ENCODE measurements around the gene MYO3B.

Gene MYO3B

GRCh38 chr2:170596576-170596975, 418.6 kb downstream of the MYO3B start:
- no peak overlapping the region for H3K27ac ChIP-seq (ENCODE audit: low read length, poor library complexity, severe bottlenecking)
- no peak overlapping the region for H3K23ac ChIP-seq (ENCODE audit: low read length in 2 of 2)
- no peak overlapping the region for H4K91ac ChIP-seq (ENCODE audit: low read length)
- H2BK15ac ChIP-seq (ENCODE audit: low read depth, poor library complexity, severe bottlenecking): no peak overlapping the region
- no peaks in the 10 kb centered on the region for H3K9me3 ChIP-seq (ENCODE audit: control insufficient read depth, low read length)
- no peak overlapping the region for H2AK5ac ChIP-seq (ENCODE audit: low read length, severe bottlenecking)
- H3K36me3 ChIP-seq (ENCODE audit: control insufficient read depth in 1 of 2, insufficient read depth in 2 of 2, low read depth in 1 of 2, low read length in 2 of 2): no peaks in the 10 kb centered on the region
- DNase-seq: no peak
- no peak overlapping the region for H3K14ac ChIP-seq (ENCODE audit: low read length in 2 of 2)
- no peak overlapping the region for H2BK12ac ChIP-seq (ENCODE audit: low read length in 2 of 2)
- H2AFZ ChIP-seq (ENCODE audit: low read depth, low read length): no peak overlapping the region
- H3K4me3 ChIP-seq (ENCODE audit: insufficient read depth in 1 of 2, low read depth in 1 of 2, low read length in 2 of 2): no peak overlapping the region
- H4K8ac ChIP-seq (ENCODE audit: low read length): no peak overlapping the region
- H3K4me2 ChIP-seq (ENCODE audit: low read length, poor library complexity, severe bottlenecking): no peak overlapping the region
- H3K9ac ChIP-seq (ENCODE audit: low read length): no peak overlapping the region
- H3K27me3 ChIP-seq (ENCODE audit: control insufficient read depth in 1 of 2, insufficient read depth in 1 of 2, low read length in 2 of 2): peaks cover 0 to 16% of the 10 kb centered on the region in 2 experiments
- no peaks in the 10 kb centered on the region for H3K79me1 ChIP-seq (replicated peaks; ENCODE audit: low read length, poor library complexity, severe bottlenecking)
- WGBS: 83% methylated on average over 1 of the region's 3 CpGs
- H3K18ac ChIP-seq (ENCODE audit: low read depth in 1 of 2, low read length in 2 of 2): no peak overlapping the region
- no peak overlapping the region for H2BK5ac ChIP-seq (ENCODE audit: low read depth, low read length, poor library complexity, severe bottlenecking)
- no peak overlapping the region for H3K4ac ChIP-seq (ENCODE audit: low read depth in 1 of 2, low read length in 2 of 2)
- H2BK120ac ChIP-seq (ENCODE audit: low read depth, low read length): no peak overlapping the region
- H3K4me1 ChIP-seq (ENCODE audit: control insufficient read depth, insufficient read depth, low read depth, low read length): no peaks in the 10 kb centered on the region

DNA sequence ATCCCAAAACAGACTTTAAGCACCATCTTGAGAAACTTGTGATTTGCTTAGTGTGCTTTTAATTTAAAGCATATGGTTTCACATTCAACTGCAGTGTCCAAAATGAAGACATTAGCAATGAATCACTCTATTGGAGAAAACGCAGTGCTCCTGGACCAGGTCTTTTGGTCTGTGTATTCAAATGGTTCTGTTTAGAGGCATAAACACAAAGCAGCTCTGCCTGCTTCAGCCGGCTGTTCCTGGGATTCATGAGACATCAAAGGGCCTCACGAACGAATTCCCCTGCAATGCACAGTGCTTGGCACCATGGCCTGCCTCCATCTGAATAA, 420.1 kb downstream of the MYO3B start:
- WGBS: 61% methylated on average over 4 of the region's 4 CpGs
- H2BK5ac ChIP-seq (ENCODE audit: low read depth, low read length, poor library complexity, severe bottlenecking): no peak overlapping the region
- H3K79me1 ChIP-seq (replicated peaks; ENCODE audit: low read length, poor library complexity, severe bottlenecking): no peaks in the 10 kb centered on the region
- H3K23ac ChIP-seq (ENCODE audit: low read length in 2 of 2): no peak overlapping the region
- H4K91ac ChIP-seq (ENCODE audit: low read length): no peak overlapping the region
- H3K9me3 ChIP-seq (ENCODE audit: control insufficient read depth, low read length): no peaks in the 10 kb centered on the region
- no peak overlapping the region for H2BK12ac ChIP-seq (ENCODE audit: low read length in 2 of 2)
- no peak for DNase-seq
- H4K8ac ChIP-seq (ENCODE audit: low read length): no peak overlapping the region
- H3K4me1 ChIP-seq (ENCODE audit: control insufficient read depth, insufficient read depth, low read depth, low read length): no peaks in the 10 kb centered on the region
- H2AK5ac ChIP-seq (ENCODE audit: low read length, severe bottlenecking): no peak overlapping the region
- H2BK120ac ChIP-seq (ENCODE audit: low read depth, low read length): no peak overlapping the region
- H3K4me3 ChIP-seq (ENCODE audit: insufficient read depth in 1 of 2, low read depth in 1 of 2, low read length in 2 of 2): peak overlapping the region in 1 of 2 experiments; percentile 49
- peak overlapping the region; percentile 47 for H3K9ac ChIP-seq (ENCODE audit: low read length)
- H2AFZ ChIP-seq (ENCODE audit: low read depth, low read length): no peak overlapping the region
- H3K4me2 ChIP-seq (ENCODE audit: low read length, poor library complexity, severe bottlenecking): no peak overlapping the region
- H3K27ac ChIP-seq (ENCODE audit: low read length, poor library complexity, severe bottlenecking): no peak overlapping the region
- no peak overlapping the region for H3K18ac ChIP-seq (ENCODE audit: low read depth in 1 of 2, low read length in 2 of 2)
- no peak overlapping the region for H3K14ac ChIP-seq (ENCODE audit: low read length in 2 of 2)
- H3K36me3 ChIP-seq (ENCODE audit: control insufficient read depth in 1 of 2, insufficient read depth in 2 of 2, low read depth in 1 of 2, low read length in 2 of 2): no peaks in the 10 kb centered on the region
- no peak overlapping the region for H2BK15ac ChIP-seq (ENCODE audit: low read depth, poor library complexity, severe bottlenecking)
- H3K27me3 ChIP-seq (ENCODE audit: control insufficient read depth in 1 of 2, insufficient read depth in 1 of 2, low read length in 2 of 2): peaks cover 0 to 16% of the 10 kb centered on the region in 2 experiments
- H3K4ac ChIP-seq (ENCODE audit: low read depth in 1 of 2, low read length in 2 of 2): no peak overlapping the region

DNA sequence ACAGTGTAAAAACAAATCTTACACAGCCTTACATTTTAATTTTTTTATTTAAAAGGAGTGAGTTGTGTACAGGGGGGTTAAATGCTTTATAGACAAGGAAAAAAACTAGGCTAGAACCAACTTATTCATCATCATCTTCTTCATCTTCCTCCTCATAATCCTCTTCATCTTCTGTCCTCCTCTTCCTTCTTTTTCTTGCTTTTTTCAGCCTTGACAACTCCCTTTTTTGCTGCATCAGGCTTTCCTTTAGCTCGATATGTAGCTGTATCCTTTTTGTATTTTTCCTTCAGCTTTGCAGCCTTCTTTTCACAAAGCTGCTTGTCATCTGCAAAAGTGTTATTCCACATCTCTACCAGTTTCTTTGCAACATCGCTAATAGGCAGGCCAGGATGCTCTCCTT, 423.5 kb downstream of the MYO3B start:
- H3K4ac ChIP-seq (ENCODE audit: low read depth in 1 of 2, low read length in 2 of 2): no peak overlapping the region
- no peak overlapping the region for H3K27ac ChIP-seq (ENCODE audit: low read length, poor library complexity, severe bottlenecking)
- no peak overlapping the region for H3K4me3 ChIP-seq (ENCODE audit: insufficient read depth in 1 of 2, low read depth in 1 of 2, low read length in 2 of 2)
- no peak overlapping the region for H2BK120ac ChIP-seq (ENCODE audit: low read depth, low read length)
- no peak overlapping the region for H3K4me2 ChIP-seq (ENCODE audit: low read length, poor library complexity, severe bottlenecking)
- H3K14ac ChIP-seq (ENCODE audit: low read length in 2 of 2): no peak overlapping the region
- H2BK15ac ChIP-seq (ENCODE audit: low read depth, poor library complexity, severe bottlenecking): no peak overlapping the region
- H4K91ac ChIP-seq (ENCODE audit: low read length): no peak overlapping the region
- no peak overlapping the region for H3K18ac ChIP-seq (ENCODE audit: low read depth in 1 of 2, low read length in 2 of 2)
- H3K36me3 ChIP-seq (ENCODE audit: control insufficient read depth in 1 of 2, insufficient read depth in 2 of 2, low read depth in 1 of 2, low read length in 2 of 2): no peaks in the 10 kb centered on the region
- H2BK12ac ChIP-seq (ENCODE audit: low read length in 2 of 2): no peak overlapping the region
- no peaks in the 10 kb centered on the region for H3K9me3 ChIP-seq (ENCODE audit: control insufficient read depth, low read length)
- H3K4me1 ChIP-seq (ENCODE audit: control insufficient read depth, insufficient read depth, low read depth, low read length): no peaks in the 10 kb centered on the region
- no peak overlapping the region for H4K8ac ChIP-seq (ENCODE audit: low read length)
- no peak overlapping the region for H2AFZ ChIP-seq (ENCODE audit: low read depth, low read length)
- DNase-seq: no peak
- no peak overlapping the region for H2BK5ac ChIP-seq (ENCODE audit: low read depth, low read length, poor library complexity, severe bottlenecking)
- no peaks in the 10 kb centered on the region for H3K79me1 ChIP-seq (replicated peaks; ENCODE audit: low read length, poor library complexity, severe bottlenecking)
- no peak overlapping the region for H3K23ac ChIP-seq (ENCODE audit: low read length in 2 of 2)
- H3K9ac ChIP-seq (ENCODE audit: low read length): no peak overlapping the region
- WGBS: 85% methylated on average over 2 of the region's 2 CpGs
- H2AK5ac ChIP-seq (ENCODE audit: low read length, severe bottlenecking): no peak overlapping the region
- peaks cover 0 to 5% of the 10 kb centered on the region in 2 experiments for H3K27me3 ChIP-seq (ENCODE audit: control insufficient read depth in 1 of 2, insufficient read depth in 1 of 2, low read length in 2 of 2)

DNA sequence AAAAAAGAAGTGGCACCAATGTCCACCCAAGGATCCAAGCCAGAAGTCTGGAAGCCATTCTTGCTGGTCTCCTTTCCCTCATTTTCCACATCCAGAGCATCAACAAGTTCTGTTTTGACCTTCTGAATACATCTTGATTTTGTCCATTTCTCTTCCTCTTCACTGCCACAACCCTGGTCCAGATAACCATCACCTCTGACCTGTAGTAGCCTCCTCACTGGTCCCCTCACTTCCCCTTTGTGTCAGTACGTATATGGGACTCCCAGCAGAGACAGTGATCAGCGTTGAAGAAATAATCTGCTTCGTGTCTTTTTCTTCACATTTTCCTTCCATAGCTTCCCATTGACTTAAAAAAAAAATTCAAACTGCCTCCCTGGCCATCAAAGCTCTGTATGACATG, 427.9 kb downstream of the MYO3B start:
- Histone ChIP-seq H4K91ac (ENCODE audit: low read length) (no peak overlapping the region), H2AFZ (ENCODE audit: low read depth, low read length) (no peak overlapping the region), H3K79me1 (replicated peaks; ENCODE audit: low read length, poor library complexity, severe bottlenecking) (no peaks in the 10 kb centered on the region), H2BK5ac (ENCODE audit: low read depth, low read length, poor library complexity, severe bottlenecking) (no peak overlapping the region), H3K9ac (ENCODE audit: low read length) (no peak overlapping the region), H3K36me3 (ENCODE audit: control insufficient read depth in 1 of 2, insufficient read depth in 2 of 2, low read depth in 1 of 2, low read length in 2 of 2) (no peaks in the 10 kb centered on the region), H3K4me2 (ENCODE audit: low read length, poor library complexity, severe bottlenecking) (no peak overlapping the region), H2BK12ac (ENCODE audit: low read length in 2 of 2) (no peak overlapping the region), H3K27ac (ENCODE audit: low read length, poor library complexity, severe bottlenecking) (no peak overlapping the region), H3K27me3 (ENCODE audit: control insufficient read depth in 1 of 2, insufficient read depth in 1 of 2, low read length in 2 of 2) (peaks cover 0 to 5% of the 10 kb centered on the region in 2 experiments), H2AK5ac (ENCODE audit: low read length, severe bottlenecking) (no peak overlapping the region), H4K8ac (ENCODE audit: low read length) (no peak overlapping the region), H3K18ac (ENCODE audit: low read depth in 1 of 2, low read length in 2 of 2) (no peak overlapping the region), H3K4ac (ENCODE audit: low read depth in 1 of 2, low read length in 2 of 2) (no peak overlapping the region), H2BK15ac (ENCODE audit: low read depth, poor library complexity, severe bottlenecking) (no peak overlapping the region), H3K4me3 (ENCODE audit: insufficient read depth in 1 of 2, low read depth in 1 of 2, low read length in 2 of 2) (no peak overlapping the region), H3K4me1 (ENCODE audit: control insufficient read depth, insufficient read depth, low read depth, low read length) (no peaks in the 10 kb centered on the region), H3K23ac (ENCODE audit: low read length in 2 of 2) (no peak overlapping the region), H3K9me3 (ENCODE audit: control insufficient read depth, low read length) (no peaks in the 10 kb centered on the region), H2BK120ac (ENCODE audit: low read depth, low read length) (no peak overlapping the region), H3K14ac (ENCODE audit: low read length in 2 of 2) (no peak overlapping the region)
- DNase-seq: no peak
- 87% methylated on average over 3 of the region's 3 CpGs for WGBS
